Stimulated activated CD4-positive, alpha-beta T cell treated with anti-CD3 and anti-CD28 coated beads, Interleukin-15, amount 100 ng/mL, for 48 hours (primary cell): ENCODE measurements around the gene TMSB4X.
"Not testable (repeated sequence)": the region's sequence is repeated elsewhere in the genome, so short reads cannot be mapped to it uniquely, and the experiment has no call there.

Source experiments
- DNase-seq, 2 donors: peaks; one replicate each; pipeline ENCODE4 v3.0.0-alpha.2; 2020; ENCODE audit warnings: low read depth in 2 of 2

TMSB4X gene

DNA sequence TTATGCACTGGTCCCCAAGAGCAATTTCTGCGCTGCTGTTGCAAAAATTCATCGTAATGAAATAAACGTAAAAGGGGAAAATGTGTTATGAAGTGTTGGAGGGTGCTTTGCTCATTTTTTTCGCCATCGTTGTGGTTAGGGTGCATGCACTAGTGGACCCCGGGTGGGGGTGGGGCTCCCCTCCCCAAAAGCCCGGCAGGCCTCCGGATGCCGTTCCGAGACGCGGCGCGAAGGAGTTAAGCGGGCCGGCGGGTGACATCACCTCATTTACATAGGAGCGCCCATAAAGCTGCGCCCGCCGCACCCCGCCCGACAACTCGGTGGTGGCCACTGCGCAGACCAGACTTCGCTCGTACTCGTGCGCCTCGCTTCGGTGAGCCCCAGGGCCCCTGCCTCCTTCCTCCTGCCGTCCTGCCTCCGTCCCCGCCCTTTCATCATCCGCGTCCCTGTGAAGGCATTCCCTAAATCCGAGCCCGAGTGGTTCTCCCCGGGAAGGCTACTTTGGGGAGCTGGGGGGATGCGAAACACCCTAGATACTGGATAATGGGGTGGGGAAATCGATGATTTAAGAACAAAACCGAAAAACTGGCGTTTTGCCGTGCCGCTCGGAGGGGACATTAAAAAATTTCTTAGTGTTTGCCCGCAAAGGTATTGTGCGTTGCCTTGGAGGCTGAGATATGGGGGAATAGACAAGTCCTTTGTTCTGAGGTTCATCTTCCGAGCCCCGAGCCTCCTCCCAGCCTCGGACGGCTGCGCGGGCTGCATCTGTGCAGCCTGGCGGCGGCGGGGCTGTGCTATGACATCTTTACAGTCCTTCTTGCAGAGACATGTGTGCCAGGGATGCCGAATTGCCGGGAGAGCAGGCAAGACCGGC, at the start of gene TMSB4X:
TMSB4X (plus strand) TSS at position 315 of the 874 bp plus-strand sequence.
- peak; percentile 70 to 75 for DNase-seq

DNA sequence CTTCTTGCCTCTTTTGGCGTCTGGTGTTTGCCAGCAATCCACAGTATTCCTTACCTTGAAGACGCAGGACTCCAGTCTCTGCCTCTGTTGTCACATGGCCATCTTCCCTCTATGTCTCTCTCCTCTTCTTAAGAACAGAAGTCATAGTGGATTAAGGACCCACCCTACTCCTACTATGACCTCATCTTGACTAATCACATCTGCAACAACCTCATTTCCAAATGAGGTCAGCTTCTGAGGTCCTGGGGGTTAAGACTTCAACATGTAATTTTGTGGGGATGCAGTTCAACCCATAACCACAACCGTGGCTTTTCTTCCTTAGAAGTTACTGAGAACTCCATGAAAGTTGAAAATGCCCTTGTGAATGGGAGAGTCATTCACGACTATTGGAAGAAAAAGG, 45.2 kb upstream of the TMSB4X start:
- DNase-seq, result no peak

DNA sequence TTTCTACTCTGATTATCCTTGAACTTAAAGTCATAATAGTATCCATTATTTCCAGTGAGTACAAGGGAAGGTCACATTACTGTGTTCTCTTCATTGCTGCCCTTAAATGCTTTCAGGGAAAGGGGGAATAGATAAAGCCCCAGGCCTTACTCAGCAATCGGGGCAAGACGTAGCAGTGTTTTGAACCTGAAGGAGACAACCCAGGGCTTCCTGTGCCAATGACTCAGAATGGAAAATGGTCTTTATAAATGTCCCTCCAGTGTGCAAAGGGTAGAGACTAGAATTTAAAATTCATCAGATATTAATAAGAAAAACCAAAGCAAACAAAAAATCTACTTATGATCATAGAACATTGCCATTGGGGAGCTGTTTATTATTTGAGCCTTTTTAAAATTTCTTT, 44.8 kb upstream of the TMSB4X start:
- DNase-seq, result no peak

DNA sequence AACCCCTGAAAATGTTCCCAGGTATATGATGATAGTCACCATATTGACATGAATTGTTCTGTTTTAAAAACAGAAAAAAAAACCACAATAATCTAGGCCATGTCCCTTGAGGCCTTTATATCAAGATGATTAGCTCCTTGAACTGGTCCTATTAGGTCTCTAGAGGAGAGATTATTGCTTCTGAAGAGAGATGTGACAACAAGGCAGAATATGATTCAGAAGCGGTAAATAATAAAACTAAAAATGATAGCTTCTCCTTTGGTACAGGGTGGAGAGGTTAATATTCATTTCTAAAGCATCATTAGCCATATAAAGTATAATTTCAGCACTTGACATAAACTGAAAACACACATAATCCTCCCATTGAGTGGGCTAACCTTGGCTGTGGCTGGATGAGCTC, 42.7 kb upstream of the TMSB4X start:
- DNase-seq, result no peak

DNA sequence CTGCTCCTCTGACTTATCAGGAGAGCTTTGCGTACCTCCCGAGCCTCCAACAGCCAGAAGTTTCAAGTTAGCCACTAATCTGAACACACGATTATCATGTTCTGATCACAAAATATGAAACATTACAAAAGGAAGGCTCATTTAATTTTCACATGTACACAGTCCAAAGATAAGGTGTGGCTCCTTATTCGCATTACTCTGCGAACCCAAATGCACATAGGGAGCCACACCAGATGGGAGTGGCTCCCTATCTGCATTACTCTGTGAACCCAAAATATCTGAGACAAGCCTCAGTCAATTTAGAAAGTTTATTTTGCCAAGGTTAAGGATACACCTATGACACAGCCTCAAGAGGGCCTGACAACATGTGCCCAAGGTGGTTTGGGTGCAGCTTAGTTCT, 40.1 kb upstream of the TMSB4X start:
- DNase-seq, result no peak

- DNase-seq, result no peak
Measured at GRCh38 chrX:12936947-12937346, 38.0 kb upstream of the TMSB4X start.

- DNase-seq, result not testable (repeated sequence)
Measured at GRCh38 chrX:12940471-12940870, 34.4 kb upstream of the TMSB4X start.

DNA sequence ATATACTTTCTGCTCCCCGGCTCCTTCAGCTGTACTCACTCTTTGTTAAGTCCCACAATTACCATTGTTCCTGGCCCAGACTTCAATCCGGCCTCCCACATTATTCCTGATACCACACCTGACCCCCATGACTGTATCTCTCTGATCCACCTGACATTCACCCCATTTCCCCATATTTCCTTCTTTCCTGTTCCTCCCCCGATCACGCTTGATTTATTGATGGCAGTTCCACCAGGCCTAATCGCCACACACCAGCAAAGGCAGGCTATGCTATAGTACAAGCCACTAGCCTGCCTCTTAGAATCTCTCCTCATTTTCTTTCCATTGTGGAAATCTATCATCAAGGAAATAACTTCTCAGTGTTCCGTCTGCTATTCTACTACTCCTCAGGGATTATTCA, 31.3 kb upstream of the TMSB4X start:
- DNase-seq, result not testable (repeated sequence)

DNA sequence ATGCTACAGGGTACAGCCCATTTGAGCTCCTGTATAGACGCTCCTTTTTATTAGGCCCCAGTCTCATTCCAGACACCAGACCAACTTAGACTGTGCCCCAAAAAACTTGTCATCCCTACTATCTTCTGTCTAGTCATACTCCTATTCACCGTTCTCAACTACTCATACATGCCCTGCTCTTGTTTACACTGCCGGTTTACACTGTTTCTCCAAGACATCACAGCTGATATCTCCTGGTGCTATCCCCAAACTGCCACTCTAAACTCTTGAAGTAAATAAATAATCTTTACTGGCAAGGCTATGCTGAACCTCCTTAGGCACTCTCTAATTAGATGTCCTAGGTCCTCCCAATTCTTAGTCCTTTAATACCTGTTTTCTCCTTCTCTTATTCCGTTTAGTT, 30.5 kb upstream of the TMSB4X start:
- not testable (repeated sequence) for DNase-seq

GRCh38 chrX:12945494-12945893, 29.4 kb upstream of the TMSB4X start:
- DNase-seq, result no peak

DNA sequence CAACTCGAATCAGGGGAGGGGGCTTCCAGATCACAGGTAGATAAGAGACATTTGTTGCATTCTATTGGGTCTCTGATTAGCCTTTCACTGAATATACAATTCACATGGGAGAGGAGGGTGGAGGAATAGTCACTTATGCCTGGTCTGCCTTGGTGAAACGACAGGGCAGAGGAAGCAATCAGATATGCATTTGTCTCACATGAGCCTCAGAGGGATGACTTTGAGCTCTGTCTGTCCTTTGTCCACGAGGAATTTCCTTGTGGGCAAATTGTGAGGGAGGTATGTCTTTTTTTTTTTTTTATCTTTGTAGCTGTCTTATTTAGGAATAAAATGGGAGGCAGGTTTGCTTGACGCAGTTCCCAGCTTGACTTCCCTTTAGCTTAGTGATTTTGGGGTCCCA, 28.5 kb upstream of the TMSB4X start:
- DNase-seq, result no peak

DNA sequence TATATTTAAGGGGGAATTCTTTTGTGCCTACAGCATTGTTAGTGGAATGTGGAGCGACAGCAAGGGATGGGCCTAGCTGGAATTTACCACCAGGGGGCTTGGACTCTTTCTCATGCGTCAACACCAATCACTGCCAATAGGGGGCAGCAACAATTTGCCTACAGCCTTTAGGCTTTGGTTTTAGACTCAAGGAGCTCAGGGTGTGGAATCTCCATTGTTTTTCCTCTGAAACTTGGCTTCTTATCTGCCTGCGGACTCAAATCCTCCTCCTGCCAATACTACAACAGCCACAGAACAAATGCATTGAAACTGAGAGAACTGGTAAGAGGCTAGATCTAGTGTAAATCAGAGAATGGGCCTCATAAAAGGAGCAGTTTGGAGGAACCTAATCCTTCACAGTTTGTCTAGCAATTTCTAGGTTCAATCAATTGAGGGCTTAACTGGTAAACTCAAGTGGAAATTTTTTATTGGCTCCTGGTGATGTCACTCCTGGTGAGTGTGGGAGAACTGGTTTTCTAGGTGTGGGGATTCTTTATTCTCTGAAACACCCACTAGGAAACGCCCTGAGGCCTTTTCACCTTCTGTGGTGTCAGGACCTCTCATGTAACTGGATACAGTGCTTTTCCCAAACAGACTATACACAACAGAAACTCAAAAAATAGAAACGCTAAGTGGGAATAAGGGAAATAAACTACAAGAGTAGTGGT, 27.9 kb upstream of the TMSB4X start:
- DNase-seq, result peak in 1 of 2 donors; percentile 76

DNA sequence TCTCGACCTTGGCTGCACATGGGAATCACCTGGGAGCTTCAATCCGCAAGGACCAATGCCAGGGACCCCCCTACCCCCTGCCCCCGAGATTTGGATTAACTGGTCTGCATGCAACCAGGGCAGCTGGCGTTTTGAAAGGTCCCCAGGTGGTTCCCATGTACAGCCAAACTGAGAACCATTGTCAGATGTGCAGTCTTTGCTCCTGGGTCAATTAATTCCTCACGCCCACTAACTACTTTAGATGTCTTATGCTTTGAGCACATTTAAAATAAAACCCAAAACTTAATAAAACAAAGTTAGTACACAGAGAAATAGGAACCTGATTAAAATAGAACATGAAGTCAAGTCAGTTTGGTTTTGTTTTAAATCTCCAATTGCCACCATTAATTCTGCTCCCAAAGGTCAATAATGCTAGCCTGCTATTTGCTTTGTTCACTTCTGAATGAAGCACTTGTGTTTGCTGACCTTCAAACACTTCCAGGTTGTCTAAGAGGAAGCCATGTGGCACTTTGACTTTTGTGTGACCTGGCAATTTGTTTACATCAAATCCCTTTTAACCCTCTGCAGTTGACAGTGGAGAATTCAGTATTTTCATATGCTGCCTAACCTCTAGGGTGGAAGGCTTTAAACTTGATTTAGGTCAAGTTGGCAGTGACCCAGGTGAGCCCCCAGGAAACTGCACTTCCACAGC, 27.2 kb upstream of the TMSB4X start:
- DNase-seq, result no peak

DNA sequence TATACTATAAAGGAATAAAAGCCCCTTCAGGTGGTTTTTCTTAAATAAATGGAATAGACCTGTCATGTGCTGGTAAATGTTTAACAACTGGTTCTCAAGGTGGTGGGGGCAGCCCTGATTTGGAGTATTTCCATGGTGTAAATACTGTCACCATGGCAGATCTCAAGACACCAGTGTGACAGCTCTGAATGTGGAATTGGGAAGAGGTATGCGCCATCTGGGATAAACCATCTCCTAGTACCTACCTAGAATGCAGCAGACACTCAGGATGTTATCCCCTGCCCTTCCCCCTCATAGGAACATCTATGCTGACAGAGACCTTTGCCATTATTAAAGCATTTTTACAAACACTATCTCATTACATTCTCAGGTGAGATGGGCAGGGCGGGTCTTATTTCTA, 26.4 kb upstream of the TMSB4X start:
- DNase-seq, result no peak

- DNase-seq, result no peak
Measured at GRCh38 chrX:12949205-12949926, 25.5 kb upstream of the TMSB4X start.

GRCh38 chrX:12949927-12950656, 24.8 kb upstream of the TMSB4X start:
- DNase-seq, result peak; percentile 71 to 86

DNA sequence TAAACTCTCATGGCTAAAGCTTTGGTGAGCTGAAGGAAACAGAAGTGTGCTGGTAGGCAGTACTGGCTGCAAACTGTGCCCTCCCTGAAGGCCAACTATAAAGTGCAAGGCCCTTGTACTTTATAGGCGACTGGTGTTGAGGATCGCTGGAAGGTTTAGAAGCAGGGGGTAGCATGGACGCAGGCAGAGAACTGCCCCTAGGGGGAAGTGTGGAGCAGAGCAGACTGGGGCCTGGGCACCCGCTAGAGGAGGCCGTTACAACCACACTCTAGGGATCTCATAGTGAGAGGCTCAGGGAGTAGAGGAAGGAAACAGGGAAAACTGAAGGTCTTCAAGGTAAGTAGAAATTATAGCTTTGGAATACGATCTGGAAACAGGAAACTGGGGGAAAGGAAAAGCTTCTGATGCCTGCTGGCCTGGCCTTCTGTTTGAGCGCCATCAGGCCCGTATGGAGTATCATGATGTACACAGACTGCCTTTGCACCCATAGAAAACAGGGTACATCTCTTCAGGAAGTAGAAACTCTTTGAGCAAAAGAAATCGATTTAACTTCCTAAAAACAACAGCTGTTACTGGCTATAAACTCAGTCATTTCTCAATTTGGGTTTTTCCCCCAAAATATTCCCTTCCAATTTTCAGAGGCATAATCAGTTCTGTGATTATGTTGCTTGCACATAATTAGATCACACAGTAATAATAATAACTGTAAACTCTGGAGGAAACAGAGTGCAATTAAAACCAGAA, 23.9 kb upstream of the TMSB4X start:
- DNase-seq, result peak; percentile 54 to 63

DNA sequence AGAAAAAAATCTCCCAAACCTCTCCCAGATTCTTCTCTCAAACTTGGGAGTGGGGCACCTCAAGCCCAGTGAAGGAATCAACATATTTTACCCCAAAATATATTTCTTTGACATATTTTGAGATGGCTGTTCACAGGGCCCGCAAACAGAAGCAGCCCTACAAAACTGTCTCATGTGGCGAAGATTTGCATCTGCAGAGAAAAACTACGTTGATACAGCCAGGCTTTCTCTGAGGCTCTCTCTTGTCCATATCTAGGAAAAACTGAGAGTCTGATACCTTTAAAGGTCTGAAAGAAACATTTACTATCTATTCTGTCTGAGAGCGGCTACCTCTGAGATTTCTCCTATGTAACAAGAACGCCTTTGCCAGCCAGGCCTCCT, 23.3 kb upstream of the TMSB4X start:
- no peak for DNase-seq

DNA sequence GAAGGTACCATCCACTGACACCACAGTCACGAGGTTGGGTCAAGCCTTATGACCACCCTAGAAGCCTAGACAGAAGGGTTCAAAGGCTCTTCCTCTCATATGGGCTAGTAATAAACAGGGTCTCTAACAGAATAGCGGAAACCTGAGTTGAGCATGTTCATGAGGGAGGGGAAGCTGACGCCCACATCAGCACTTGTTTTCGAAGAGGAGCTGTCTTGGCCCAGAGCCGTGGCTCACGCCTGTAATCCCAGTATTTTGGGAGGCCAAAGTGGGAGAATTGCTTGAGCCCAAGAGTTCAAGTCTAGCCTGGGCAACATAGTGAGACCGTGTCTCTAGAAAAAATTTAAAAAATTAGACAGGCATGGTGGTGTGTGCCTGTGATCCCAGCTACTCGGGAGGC, 21.5 kb upstream of the TMSB4X start:
- no peak for DNase-seq

DNA sequence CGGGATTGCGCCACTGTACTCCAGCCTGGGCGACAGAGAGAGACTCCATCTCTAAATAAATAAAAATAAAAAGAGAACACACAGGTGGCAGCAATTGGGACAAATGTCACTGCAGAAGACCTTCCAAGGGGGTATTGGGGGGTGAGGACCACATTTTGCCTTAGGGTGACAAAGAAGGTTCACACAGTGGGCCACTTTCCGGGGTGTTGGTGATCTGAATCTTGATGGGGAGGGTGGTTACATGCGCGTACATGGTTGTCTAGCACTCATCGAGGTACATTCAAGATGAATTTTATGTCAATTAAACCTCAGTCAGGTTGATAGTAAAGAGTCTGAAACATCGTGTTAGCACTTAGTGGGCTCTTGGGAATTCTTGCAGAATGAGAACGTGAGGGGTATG, 20.5 kb upstream of the TMSB4X start:
- no peak for DNase-seq

DNA sequence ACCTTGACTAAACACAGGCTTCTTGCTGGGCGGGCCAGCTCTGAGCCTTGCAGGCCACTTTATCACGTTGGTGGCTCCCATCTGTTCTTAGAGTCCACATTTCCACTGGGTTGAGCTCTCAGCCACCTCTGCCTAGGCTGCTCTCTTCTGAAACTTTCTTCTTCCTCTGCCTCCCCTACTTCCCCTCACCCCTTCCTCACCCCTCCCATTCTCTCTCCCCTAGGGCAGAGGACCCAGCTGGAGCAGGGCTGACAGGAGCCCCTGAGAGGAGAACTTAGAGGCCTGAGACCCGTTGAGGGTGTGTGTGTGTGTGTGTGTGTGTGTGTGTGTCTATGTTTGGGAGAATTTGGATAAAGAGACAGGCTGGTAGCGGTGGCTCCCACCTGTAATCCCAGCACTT, 19.9 kb upstream of the TMSB4X start:
- DNase-seq, result no peak
